ENCODE measurements around the gene SNX5.

The SNX5 gene

DNA sequence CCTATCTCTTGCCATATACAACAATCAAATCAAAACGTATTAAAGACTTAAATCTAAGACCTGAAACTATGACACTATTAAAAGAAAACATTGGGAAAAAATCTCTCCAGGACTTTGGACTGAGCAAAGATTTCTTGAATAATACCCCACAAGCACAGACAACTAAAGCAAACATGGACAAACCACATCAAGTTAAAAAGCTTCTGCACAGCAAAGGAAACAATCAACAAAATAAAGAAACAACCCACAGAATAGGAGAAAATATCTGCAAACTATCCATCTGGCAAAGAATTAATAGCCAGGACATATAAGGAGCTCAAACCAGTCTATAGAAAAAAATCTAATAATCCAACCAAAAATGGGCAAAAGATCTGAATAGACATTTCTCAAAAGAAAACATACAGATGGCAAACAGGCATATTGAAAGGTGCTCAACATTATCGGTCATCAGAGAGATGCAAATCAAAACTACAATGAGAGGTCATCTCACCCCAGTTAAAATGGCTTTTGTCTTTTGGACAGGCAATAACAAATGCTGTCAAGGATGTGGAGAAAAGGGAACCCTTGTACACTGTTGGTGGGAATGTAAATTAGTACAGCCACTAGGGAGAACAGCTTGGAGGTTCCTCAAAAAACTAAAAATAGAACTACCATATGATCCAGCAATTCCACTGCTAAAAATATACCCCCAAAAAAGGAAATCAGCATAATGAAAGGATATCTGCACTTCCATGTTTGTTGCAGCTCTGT lies 76.2 kb downstream of the SNX5 start:
- H3K9ac ChIP-seq (ENCODE audit: low read depth, low read length), result no peak overlapping the region

More for the DNA sequence above, 76.2 kb downstream of the SNX5 start:
- Histone ChIP-seq H3K36me3 (ENCODE audit: insufficient read depth, low read length) (no peaks in the 10 kb centered on the region), H3K4me1 (ENCODE audit: insufficient read depth, low read length) (peaks cover 15% of the 10 kb centered on the region), H3K9me3 (ENCODE audit: control insufficient read depth, insufficient read depth, low read length) (peaks cover 8% of the 10 kb centered on the region; the same call in 1 of the 2 replicates)
